GM21360 (cell line): ENCODE results near the gene DNAH14.
"Not testable (repeated sequence)": the region's sequence is repeated elsewhere in the genome, so short reads cannot be mapped to it uniquely, and the experiment has no call there.

Experiments
- ATAC-seq: cut with Tn5 transposase; IDR thresholded peaks from one replicate; pipeline ENCODE4 v1.9.1; 2021; ENCODE audit warnings: mild to moderate bottlenecking, moderate library complexity; ENCODE audit not compliant: unreplicated experiment

DNAH14 gene

GRCh38 chr1:225242611-225243010 lies 313.1 kb downstream of the DNAH14 start:
- no peak for ATAC-seq

DNA sequence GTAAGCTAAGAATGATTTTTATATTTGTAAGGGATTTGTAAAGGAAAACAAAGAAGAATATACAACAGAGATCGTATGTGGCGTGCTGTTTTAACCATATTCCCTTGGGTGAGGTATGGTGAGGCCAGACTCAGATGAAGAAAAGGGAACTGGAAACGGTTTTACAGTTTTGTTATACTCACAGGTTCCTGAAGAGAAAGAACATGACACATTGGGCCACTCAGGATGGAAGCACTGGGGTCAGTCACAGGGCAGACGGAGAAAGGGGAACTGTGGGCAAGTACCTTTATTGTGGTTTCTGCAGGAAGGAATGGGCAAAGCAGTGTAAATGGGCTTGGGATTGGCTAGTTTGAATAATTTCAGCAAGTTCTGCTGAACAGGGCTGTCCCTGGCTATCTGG lies 321.0 kb downstream of the DNAH14 start:
- ATAC-seq: peak; percentile 98

- no peak for ATAC-seq
Measured at GRCh38 chr1:225253173-225253572, 323.7 kb downstream of the DNAH14 start.

DNA sequence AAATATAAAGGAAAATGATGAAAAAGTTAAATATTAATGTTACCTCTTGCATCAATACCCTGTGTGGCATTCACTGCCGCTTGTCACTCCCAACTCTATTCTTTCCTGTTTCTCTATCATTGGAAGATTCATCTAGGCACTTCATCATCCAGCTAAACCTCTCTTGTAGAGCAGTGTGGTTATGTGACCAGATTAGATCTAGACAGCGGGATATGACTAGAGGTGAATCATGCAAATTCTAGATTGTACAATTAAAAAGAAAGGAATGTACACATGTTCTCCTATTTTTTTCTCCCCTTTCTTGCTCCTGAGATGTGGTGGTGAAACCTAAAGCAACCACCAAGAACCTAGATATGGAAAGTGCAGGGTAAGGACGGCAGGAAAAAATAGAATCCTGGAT lies 324.3 kb downstream of the DNAH14 start:
- no peak for ATAC-seq

- no peak for ATAC-seq
Measured at GRCh38 chr1:225254676-225255075, 325.2 kb downstream of the DNAH14 start.

- no peak for ATAC-seq
Measured at GRCh38 chr1:225257081-225257480, 327.6 kb downstream of the DNAH14 start.

DNA sequence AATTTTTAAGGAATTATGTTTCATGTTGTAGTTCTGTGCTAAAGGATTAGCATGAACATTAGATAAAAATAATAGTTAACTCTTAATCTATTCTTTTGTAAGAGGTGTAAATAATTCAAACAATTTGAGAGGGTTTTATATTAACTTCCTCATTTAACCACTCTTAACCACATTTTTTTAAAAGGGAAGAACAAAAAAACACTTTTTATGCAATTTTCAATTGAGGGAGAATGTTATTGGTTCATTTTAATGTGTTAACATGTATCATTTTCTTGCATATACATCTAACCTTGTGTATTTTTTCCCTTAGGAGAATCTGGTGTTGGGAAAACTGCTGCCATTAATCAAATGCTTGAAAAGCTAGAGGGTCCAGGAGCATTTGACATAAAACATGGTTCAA lies 329.3 kb downstream of the DNAH14 start:
- no peak for ATAC-seq

DNA sequence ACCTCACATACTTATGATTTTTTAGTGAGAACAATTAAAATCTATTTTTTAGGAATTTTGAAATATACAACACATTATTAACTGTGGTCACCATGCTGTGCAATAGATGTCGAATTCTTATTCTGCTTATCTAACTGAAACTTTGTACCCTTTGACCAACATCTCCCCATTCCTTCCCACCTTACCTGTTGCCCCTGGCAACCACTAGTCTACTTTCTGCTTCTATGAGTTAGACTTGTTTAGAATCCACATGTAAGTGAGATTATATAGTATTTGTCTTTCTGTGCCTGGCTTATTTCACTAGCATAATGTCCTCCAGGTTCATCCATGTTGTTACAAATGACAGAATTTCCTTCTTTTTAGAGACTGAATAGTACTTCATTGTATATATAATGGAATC lies 330.1 kb downstream of the DNAH14 start:
- no peak for ATAC-seq

- ATAC-seq: no peak
Measured at GRCh38 chr1:225260319-225260718, 330.8 kb downstream of the DNAH14 start.

GRCh38 chr1:225277445-225277844 lies 348.0 kb downstream of the DNAH14 start:
- ATAC-seq: no peak

GRCh38 chr1:225280563-225280962 lies 351.1 kb downstream of the DNAH14 start:
- ATAC-seq: no peak

- ATAC-seq: no peak
Measured at GRCh38 chr1:225290244-225290643, 360.8 kb downstream of the DNAH14 start.

- no peak for ATAC-seq
Measured at GRCh38 chr1:225299624-225300023, 370.1 kb downstream of the DNAH14 start.

DNA sequence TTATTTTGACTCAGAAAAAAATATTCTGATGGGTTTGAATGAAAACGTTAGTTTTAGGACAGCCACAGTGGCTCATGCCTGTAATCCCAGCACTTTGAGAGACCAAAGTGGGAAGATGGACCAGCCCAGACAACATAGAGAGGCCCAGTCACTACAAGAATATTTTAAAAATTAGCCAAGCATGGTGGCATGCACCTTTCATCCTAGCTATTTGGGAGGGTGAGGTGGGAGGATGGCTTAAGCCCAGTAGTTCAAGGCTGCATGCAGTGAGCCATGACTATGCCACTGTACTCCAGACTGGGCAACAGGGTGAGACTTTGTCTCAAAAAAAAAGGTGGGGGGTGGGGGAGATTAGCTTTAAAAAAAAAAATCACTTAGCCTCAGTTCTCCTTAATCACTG lies 370.9 kb downstream of the DNAH14 start:
- ATAC-seq: no peak

- ATAC-seq: no peak
Measured at GRCh38 chr1:225304996-225305395, 375.5 kb downstream of the DNAH14 start.

DNA sequence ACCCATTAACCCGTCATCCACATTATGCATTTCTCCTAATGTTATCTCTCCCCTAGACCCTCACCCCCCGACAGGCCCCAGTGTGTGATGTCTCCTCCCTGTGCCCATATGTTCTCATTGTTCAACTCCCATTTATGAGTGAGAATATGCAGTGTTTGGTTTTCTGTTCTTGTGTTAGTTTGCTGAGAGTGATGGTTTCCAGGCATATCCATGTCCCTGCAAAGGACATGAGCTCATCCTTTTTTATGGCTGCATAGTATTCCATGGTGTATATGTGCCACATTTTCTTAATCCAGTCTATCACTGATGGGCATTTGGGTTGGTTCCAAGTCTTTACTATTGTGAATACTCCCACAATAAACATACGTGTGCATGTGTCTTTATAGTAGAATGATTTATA lies 381.1 kb downstream of the DNAH14 start:
- ATAC-seq: not testable (repeated sequence)

- peak; percentile 94 for ATAC-seq
Measured at GRCh38 chr1:225318706-225319575, 389.5 kb downstream of the DNAH14 start.

DNA sequence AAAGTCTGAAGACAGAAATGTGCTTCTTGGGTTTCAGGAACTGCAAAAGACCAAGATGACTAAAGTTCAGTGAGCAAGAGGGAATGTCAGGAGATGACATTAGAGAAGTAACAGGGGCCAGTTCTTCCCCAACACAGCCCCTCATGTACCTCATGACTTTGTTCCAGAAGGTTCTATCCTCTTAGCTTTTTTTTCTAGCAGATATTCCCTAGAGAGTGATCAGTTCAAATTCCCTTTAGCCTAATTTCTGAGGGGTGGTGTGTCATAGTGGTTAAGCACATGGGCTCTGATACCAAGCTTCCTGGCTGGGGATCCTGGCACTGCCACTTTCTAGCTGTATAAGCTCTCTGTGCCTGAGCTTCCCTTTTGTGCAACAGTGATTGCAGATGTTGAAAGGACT lies 390.4 kb downstream of the DNAH14 start:
- ATAC-seq: no peak

DNA sequence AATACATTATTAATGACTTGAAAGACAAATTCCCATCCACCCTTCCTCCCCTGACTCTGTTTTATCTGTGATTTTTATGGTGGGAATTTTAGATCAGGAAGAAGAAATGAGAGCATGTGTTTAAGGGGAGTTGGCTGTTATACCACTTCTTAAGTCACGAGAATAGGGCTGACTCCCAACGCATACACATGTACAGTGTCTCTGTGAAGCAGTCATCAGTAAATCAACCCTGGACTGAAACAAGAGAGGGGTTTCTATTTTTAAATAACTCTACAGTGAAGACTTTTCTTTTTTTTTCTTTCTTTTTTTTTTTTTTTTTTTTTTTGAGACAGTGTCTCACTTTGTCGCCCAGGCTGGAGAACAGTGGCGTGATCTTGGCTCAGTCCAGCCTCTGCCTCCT lies 392.3 kb downstream of the DNAH14 start:
- ATAC-seq: no peak

- ATAC-seq: no peak
Measured at GRCh38 chr1:225329041-225329440, 399.6 kb downstream of the DNAH14 start.

GRCh38 chr1:225329996-225330395 lies 400.5 kb downstream of the DNAH14 start:
- ATAC-seq: not testable (repeated sequence)

- no peak for ATAC-seq
Measured at GRCh38 chr1:225332686-225333085, 403.2 kb downstream of the DNAH14 start.
